OCI-LY1 (cell line): ENCODE measurements around the gene COL21A1.

Experiments used
- H2AFZ ChIP-seq: fragments of 200-600 bp; sonication (generic), shearing (Covaris generic); 2 replicates; pipeline ENCODE4 v1.6.0; 2014; ENCODE audit warnings: antibody characterized with exemption, mild to moderate bottlenecking, low read length
- H3F3A ChIP-seq: fragments of 200-600 bp; sonication (generic), shearing (Covaris generic); 2 replicates; pipeline ENCODE4 v1.6.0; 2014; ENCODE audit warnings: mild to moderate bottlenecking, antibody characterized with exemption, low read length, moderate library complexity; ENCODE audit not compliant: insufficient read depth
- H3K27ac ChIP-seq: fragments of 200-600 bp; sonication (generic); 2 replicates; pipeline ENCODE4 v1.5.1; 2014; ENCODE audit warnings: low read length, mixed run types, mild to moderate bottlenecking, low read depth; ENCODE audit not compliant: poor library complexity, severe bottlenecking
- H3K27me3 ChIP-seq: fragments of 200-600 bp; sonication (generic); 2 replicates; pipeline ENCODE4 v1.6.0; 2014; ENCODE audit warnings: antibody characterized with exemption, mild to moderate bottlenecking, low read length, moderate library complexity; ENCODE audit not compliant: insufficient read depth
- H3K36me3 ChIP-seq: fragments of 200-600 bp; sonication (generic); 2 replicates; pipeline ENCODE4 v1.6.1; 2014; ENCODE audit warnings: mild to moderate bottlenecking, antibody characterized with exemption, low read length, moderate library complexity, mixed read lengths; ENCODE audit not compliant: insufficient read depth
- H3K4me1 ChIP-seq: fragments of 200-600 bp; sonication (generic); 2 replicates; pipeline ENCODE4 v1.5.1; 2014; ENCODE audit warnings: mild to moderate bottlenecking, low read length, moderate library complexity; ENCODE audit not compliant: insufficient read depth, severe bottlenecking
- H3K4me2 ChIP-seq: fragments of 200-600 bp; sonication (generic), shearing (Covaris generic); 2 replicates; pipeline ENCODE4 v1.6.1; 2014; ENCODE audit warnings: low read length
- H3K4me3 ChIP-seq: fragments of 200-600 bp; sonication (generic); 2 replicates; pipeline ENCODE4 v1.5.1; 2014; ENCODE audit warnings: low read length, low read depth, mild to moderate bottlenecking, mixed read lengths; ENCODE audit not compliant: poor library complexity, severe bottlenecking
- H3K79me2 ChIP-seq: fragments of 200-600 bp; shearing (Covaris generic); 2 replicates; pipeline ENCODE4 v1.6.1; 2016; ENCODE audit warnings: mixed run types, low read length, mixed read lengths; ENCODE audit not compliant: insufficient read depth
- H3K9ac ChIP-seq: fragments of 200-600 bp; sonication (generic), shearing (Covaris generic); 2 replicates; pipeline ENCODE4 v1.6.1; 2014; ENCODE audit warnings: mild to moderate bottlenecking, low read length, mixed read lengths
- H3K9me2 ChIP-seq: fragments of 200-600 bp; sonication (generic), shearing (Covaris generic); 2 replicates; pipeline ENCODE4 v1.6.1; 2014; ENCODE audit warnings: low read depth, mild to moderate bottlenecking, low read length, mixed read lengths
- H3K9me3 ChIP-seq: fragments of 200-600 bp; shearing (Covaris generic); 2 replicates; pipeline ENCODE4 v1.6.1; 2014; ENCODE audit warnings: low read length, mixed read lengths
- H4K20me1 ChIP-seq: fragments of 200-600 bp; sonication (generic), shearing (Covaris generic); 2 replicates; pipeline ENCODE4 v1.6.0; 2016; ENCODE audit warnings: mild to moderate bottlenecking, low read length; ENCODE audit not compliant: insufficient read depth
- EZH2 ChIP-seq: fragments of 200-600 bp; sonication (generic), shearing (Covaris generic); IDR thresholded peaks from 2 replicates; pipeline ENCODE4 v1.8.0; 2017; ENCODE audit warnings: borderline replicate concordance, mixed run types, mild to moderate bottlenecking, antibody characterized with exemption, low read length, moderate library complexity, mixed read lengths
- TF ChIP-seq, protein P1 (sequence below): fragments of 200-600 bp; sonication (generic), shearing (Covaris generic); IDR thresholded peaks from 2 replicates; pipeline ENCODE4 v1.5.1; 2017; ENCODE audit warnings: mild to moderate bottlenecking, antibody characterized with exemption, low read length, moderate library complexity, mixed read lengths

The COL21A1 gene

DNA sequence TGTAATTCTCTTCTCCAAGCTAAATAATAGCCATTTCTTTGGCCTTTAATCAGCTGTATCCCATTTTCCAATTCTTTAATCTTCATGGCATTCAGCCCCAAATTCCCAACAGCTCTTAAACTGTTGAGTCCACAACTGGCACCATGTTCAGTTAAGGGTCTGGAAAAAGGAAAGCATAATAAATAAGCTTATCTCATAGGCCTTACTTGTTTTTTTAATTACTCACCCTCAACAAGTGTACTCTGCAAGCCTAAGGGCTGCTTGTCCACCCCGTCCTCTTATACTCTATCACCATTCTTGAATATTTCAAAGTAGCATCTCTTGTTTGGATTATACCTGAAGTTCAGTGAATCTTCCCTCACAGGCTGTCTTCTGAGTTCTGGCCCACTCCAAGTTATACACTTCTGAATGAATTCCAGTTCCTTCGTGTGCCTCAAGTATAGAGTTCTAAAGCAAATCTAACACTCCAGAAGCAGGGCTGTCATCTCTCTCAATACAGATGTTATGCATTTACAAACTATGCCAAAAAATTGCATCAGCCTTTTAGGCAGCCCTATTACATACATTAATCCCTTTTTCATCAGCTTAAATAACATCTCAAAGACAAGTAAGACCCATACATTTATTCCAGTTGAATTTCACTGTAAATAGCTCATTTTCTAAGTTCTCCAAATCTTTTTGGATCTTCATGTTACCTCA is 98.7 kb downstream of the COL21A1 start:
- Histone ChIP-seq H3K4me3 (no peak overlapping the region), H3K9ac (no peak overlapping the region), H3K79me2 (no peaks in the 10 kb centered on the region), H3K27ac (no peak overlapping the region), H3K9me3 (no peaks in the 10 kb centered on the region), H3K36me3 (no peaks in the 10 kb centered on the region), H2AFZ (no peak overlapping the region), H3K9me2 (no peaks in the 10 kb centered on the region), H3F3A (no peaks in the 10 kb centered on the region), H3K27me3 (no peaks in the 10 kb centered on the region), H3K4me2 (no peak overlapping the region), H4K20me1 (no peaks in the 10 kb centered on the region), H3K4me1 (no peaks in the 10 kb centered on the region)
- TF ChIP-seq EZH2 = no peak

DNA sequence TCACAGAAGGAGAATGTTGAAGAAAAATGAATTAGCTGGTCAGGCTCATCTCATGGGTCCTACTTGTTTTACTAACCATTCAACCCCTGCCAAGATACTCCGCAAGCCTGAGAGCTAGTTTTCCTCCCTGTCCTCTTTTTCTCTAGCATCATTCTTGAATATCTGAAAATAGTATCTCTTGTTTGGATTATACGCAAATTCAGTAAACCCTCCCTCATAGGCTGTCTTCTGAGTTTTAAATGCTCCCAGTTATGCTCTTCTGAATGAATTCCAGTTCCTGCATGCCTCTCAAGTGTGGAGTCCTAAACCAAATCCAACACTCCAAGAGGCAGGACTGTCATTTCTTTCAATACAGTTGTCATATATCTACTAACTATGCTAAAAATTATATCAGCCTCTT is 99.6 kb downstream of the COL21A1 start:
- no peak overlapping the region for H3K4me3 ChIP-seq
- TF ChIP-seq, protein P1, sequence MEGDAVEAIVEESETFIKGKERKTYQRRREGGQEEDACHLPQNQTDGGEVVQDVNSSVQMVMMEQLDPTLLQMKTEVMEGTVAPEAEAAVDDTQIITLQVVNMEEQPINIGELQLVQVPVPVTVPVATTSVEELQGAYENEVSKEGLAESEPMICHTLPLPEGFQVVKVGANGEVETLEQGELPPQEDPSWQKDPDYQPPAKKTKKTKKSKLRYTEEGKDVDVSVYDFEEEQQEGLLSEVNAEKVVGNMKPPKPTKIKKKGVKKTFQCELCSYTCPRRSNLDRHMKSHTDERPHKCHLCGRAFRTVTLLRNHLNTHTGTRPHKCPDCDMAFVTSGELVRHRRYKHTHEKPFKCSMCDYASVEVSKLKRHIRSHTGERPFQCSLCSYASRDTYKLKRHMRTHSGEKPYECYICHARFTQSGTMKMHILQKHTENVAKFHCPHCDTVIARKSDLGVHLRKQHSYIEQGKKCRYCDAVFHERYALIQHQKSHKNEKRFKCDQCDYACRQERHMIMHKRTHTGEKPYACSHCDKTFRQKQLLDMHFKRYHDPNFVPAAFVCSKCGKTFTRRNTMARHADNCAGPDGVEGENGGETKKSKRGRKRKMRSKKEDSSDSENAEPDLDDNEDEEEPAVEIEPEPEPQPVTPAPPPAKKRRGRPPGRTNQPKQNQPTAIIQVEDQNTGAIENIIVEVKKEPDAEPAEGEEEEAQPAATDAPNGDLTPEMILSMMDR = no peak
- TF ChIP-seq EZH2 = no peak
- H3K36me3 ChIP-seq = no peaks in the 10 kb centered on the region
- no peaks in the 10 kb centered on the region for H3K27me3 ChIP-seq
- no peaks in the 10 kb centered on the region for H3K4me1 ChIP-seq
- no peaks in the 10 kb centered on the region for H3F3A ChIP-seq
- no peak overlapping the region for H3K4me2 ChIP-seq
- no peak overlapping the region for H3K27ac ChIP-seq
- H3K9me2 ChIP-seq = no peaks in the 10 kb centered on the region
- H4K20me1 ChIP-seq = no peaks in the 10 kb centered on the region
- no peaks in the 10 kb centered on the region for H3K79me2 ChIP-seq
- no peak overlapping the region for H2AFZ ChIP-seq
- H3K9me3 ChIP-seq = no peaks in the 10 kb centered on the region
- H3K9ac ChIP-seq = no peak overlapping the region

DNA sequence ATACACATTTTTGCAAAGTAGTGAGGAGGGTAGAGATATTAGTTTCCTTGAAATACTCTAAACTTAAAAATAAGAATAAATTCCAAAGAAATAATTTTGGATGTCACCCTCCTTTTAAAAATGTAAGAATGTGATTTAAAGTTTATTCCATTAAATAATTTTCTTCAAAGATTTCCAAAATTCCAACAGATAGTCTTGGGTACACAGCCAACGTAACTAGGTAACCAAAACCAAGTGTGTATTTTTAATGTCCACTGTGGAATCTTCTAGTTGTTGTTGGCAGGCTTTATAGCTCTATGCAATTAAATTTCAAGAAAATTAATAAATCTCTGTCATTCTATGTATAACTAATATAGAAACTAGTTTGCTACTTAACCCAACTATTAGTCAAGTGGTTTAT is 101.3 kb downstream of the COL21A1 start:
- Histone ChIP-seq H3K4me1 (no peaks in the 10 kb centered on the region), H3K27me3 (no peaks in the 10 kb centered on the region), H2AFZ (no peak overlapping the region), H3K36me3 (no peaks in the 10 kb centered on the region), H3F3A (no peaks in the 10 kb centered on the region), H3K79me2 (no peaks in the 10 kb centered on the region), H4K20me1 (no peaks in the 10 kb centered on the region), H3K4me3 (no peak overlapping the region), H3K9me3 (no peaks in the 10 kb centered on the region), H3K27ac (no peak overlapping the region), H3K4me2 (no peak overlapping the region), H3K9ac (no peak overlapping the region), H3K9me2 (no peaks in the 10 kb centered on the region)
- TF ChIP-seq, protein P1 = no peak
- TF ChIP-seq EZH2 = no peak

DNA sequence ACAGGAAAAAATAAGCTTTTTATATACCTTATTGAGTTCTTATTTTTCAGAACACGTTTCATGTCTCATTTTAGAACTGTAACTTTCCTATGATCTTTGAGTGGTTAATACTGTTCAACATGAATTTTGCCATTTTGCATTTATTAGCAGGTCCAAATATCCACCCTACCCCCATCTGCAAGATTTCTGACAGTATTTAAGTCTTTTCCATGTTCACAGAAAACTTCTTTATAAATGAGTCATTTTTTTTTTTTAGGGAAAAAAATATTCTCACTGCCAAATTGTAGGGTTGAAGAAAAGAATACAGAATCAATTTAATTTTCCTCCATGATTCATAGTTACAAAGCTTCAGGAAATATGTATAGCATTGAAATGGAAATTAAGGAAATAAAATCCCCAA is 101.8 kb downstream of the COL21A1 start:
- H3K4me3 ChIP-seq = no peak overlapping the region
- H3K36me3 ChIP-seq = no peaks in the 10 kb centered on the region
- no peaks in the 10 kb centered on the region for H3K9me3 ChIP-seq
- H3K9ac ChIP-seq = no peak overlapping the region
- H3F3A ChIP-seq = no peaks in the 10 kb centered on the region
- no peak for TF ChIP-seq EZH2
- TF ChIP-seq, protein P1 = no peak
- H3K9me2 ChIP-seq = no peaks in the 10 kb centered on the region
- no peak overlapping the region for H3K27ac ChIP-seq
- H2AFZ ChIP-seq = no peak overlapping the region
- no peak overlapping the region for H3K4me2 ChIP-seq
- no peaks in the 10 kb centered on the region for H3K4me1 ChIP-seq
- H4K20me1 ChIP-seq = no peaks in the 10 kb centered on the region
- no peaks in the 10 kb centered on the region for H3K79me2 ChIP-seq
- H3K27me3 ChIP-seq = no peaks in the 10 kb centered on the region
